Kidney capillary endothelial cell (primary cell): ENCODE data around the gene PLSCR2.
"Not testable (repeated sequence)": the region's sequence is repeated elsewhere in the genome, so short reads cannot be mapped to it uniquely, and the experiment has no call there.

Experiments
- DNase-seq: peaks from one replicate; pipeline ENCODE4 v3.0.0-alpha.2; 2018; ENCODE audit warnings: low spot score

PLSCR2 gene

DNA sequence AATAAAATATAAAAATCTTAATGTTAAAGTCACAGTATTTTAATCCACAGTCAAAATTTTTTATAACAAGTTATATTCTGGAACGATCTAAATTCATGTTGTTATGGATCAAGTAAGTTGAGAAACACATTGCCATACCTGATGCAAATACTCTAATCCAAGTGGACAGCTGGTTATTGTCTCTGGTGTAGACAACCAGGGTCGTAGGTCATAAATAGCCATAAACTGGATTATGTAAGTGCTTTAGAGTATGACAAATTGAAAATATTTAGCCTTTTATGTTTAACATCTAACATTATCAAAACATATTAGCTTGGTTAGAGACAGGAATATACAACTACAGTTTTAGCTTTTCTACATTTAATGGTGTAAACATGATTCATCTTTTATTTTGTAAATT lies 53.0 kb downstream of the PLSCR2 start:
- DNase-seq: no peak

- DNase-seq: no peak
Observed at GRCh38 chr3:146414010-146414409, 55.4 kb downstream of the PLSCR2 start.

- not testable (repeated sequence) for DNase-seq
Observed at GRCh38 chr3:146412711-146413110, 56.6 kb downstream of the PLSCR2 start.

DNA sequence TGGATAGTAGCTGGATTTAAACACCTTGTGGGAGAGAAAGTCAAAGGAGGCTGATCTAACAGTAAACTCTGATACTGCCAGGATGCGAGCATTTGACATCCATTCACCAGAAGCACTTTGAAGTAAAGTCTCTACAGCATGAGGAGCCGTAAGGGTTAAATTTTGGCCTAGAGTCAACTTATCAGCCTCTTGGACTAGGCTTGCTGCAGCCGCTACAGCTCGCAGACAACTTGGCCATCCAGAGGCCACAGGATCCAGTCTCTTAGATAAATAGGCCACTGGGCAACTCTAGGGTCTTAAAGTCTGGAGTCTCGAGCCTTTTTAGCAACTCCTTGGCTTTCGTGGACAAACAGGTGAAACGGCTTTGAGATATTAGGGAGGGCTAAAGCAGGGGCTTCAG lies 61.4 kb downstream of the PLSCR2 start:
- DNase-seq: no peak

DNA sequence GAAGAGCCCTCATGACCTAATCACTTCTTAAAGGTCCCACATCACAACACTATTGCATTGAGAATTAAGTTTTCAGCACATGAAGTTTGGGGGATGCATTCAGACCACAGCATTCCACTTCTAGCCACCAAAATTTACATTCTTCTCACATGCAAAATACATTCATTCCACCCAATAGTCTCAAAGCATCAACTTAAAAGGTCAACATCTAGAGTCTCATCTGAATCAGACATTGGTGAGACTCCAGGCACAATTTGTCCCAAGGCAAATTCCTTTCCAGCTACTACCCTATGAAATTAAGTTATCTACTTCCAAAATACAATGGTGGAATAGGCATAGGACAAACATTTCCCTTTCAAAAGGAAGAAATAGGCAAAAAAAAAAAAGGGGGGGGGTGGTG lies 64.9 kb downstream of the PLSCR2 start:
- DNase-seq: no peak

GRCh38 chr3:146403792-146404191 lies 65.6 kb downstream of the PLSCR2 start:
- no peak for DNase-seq

- peak; percentile 28 for DNase-seq
Observed at GRCh38 chr3:146396792-146397191, 72.6 kb downstream of the PLSCR2 start.

- DNase-seq: no peak
Observed at GRCh38 chr3:146395164-146395563, 74.2 kb downstream of the PLSCR2 start.

- no peak for DNase-seq
Observed at GRCh38 chr3:146390957-146391356, 78.4 kb downstream of the PLSCR2 start.

DNA sequence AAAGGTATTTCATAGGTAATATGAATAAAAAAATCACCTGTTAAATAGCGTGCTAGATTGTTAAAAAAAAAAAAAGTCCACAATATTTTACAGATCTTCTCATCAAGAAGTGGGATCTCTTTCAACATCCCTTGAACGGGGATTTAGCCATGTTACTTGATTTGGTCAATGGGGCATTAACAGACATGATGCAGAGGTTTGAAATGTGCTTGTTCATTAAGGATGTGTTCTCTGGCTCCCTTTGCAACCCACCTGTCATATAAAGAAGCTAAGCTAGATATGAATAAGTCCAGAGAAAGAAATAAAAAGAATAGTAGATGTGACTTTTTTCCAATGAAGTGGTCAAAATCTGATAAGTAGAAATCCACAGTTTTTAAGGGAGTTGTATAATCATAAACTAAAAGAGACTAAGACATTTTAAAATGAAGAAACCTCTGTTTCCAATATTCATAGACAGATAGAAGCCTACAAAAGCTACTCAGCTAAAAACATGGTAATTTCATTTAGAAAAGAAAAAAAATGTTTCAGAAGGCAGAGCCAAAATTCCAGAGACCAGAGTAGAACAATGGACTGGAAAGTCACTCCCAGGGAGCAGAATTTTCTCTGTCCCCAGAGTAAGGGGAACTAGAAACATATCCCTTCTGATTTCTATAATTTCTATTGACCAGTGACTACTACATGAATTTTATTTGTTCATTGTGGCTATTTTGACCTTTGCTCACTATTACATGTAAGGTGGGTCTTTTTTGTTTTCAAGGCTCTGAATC lies 79.2 kb downstream of the PLSCR2 start:
- DNase-seq: no peak

GRCh38 chr3:146387566-146387965 lies 81.8 kb downstream of the PLSCR2 start:
- DNase-seq: no peak

DNA sequence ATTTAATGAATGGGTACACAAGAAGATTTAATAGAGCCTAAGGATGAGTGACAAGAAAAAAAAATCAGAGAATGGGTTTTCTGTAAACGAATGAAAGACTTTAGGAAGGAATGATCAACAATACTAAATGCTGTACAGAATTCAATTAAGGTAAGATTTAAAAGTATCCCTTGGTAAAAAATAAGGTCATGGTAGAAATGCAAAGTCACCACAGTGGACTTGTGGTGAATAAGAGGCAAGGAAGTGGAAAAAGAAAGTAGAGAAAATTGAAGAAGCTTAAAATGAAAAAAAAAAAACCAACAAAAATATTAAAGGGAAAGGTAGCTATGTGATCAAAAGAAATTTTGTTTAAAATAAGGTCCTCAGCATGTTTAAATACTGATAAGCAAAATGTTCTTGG lies 82.4 kb downstream of the PLSCR2 start:
- DNase-seq: no peak

GRCh38 chr3:146384786-146385185 lies 84.6 kb downstream of the PLSCR2 start:
- DNase-seq: no peak
